GM13977 (cell line): ENCODE measurements around the gene CYP24A1.

ENCODE experiments used
- DNase-seq: peaks from one replicate; pipeline ENCODE4 v3.0.0; 2012; ENCODE audit warnings: low spot score
- CTCF ChIP-seq: IDR thresholded peaks from 2 replicates; pipeline ENCODE4 v1.5.1; 2012; ENCODE audit warnings: mild to moderate bottlenecking, control low read depth; ENCODE audit not compliant: insufficient read depth; ENCODE audit errors: extremely low read depth, missing control alignments
- in situ Hi-C: fragments of 300-500 bp; cut with MboI; formaldehyde crosslinking; loops from one replicate; pipeline ENCODE4 v1.12.0; 2022; ENCODE audit warnings: low sequenced_read_pairs, low pct_unique_long_range_greater_than_20kb, mixed read lengths, inconsistent platforms; ENCODE audit not compliant: unreplicated experiment

CYP24A1 gene

GRCh38 chr20:54170963-54171362 lies 2.8 kb downstream of the CYP24A1 start:
- in situ Hi-C loops = no loop called here
- TF ChIP-seq CTCF = no peak
- no peak for DNase-seq

- TF ChIP-seq CTCF = no peak
- in situ Hi-C loops = no loop called here
- no peak for DNase-seq
These were observed 3.7 kb downstream of the CYP24A1 start for GRCh38 chr20:54170026-54170471.

- TF ChIP-seq CTCF = no peak
- in situ Hi-C loops = no loop called here
- no peak for DNase-seq
These were observed 4.6 kb downstream of the CYP24A1 start for GRCh38 chr20:54168961-54169862.

GRCh38 chr20:54167909-54168872 lies 5.6 kb downstream of the CYP24A1 start:
- in situ Hi-C loops = no loop called here
- no peak for DNase-seq
- TF ChIP-seq CTCF = no peak

- TF ChIP-seq CTCF = no peak
- no peak for DNase-seq
- in situ Hi-C loops = no loop called here
These were observed 6.7 kb downstream of the CYP24A1 start for GRCh38 chr20:54166987-54167662.

GRCh38 chr20:54165803-54166202 lies 8.0 kb downstream of the CYP24A1 start:
- in situ Hi-C loops = no loop called here
- no peak for TF ChIP-seq CTCF

More at GRCh38 chr20:54165803-54166202, 8.0 kb downstream of the CYP24A1 start:
- DNase-seq = no peak
